Measurements from ENCODE around the gene CDH3.

CDH3 gene

GRCh38 chr16:68652659-68653058 lies 7.5 kb downstream of the CDH3 start:
- no peak for DNase-seq

GRCh38 chr16:68655806-68656205 lies 10.7 kb downstream of the CDH3 start:
- DNase-seq: no peak

GRCh38 chr16:68656751-68657150 lies 11.6 kb downstream of the CDH3 start:
- DNase-seq: no peak

DNA sequence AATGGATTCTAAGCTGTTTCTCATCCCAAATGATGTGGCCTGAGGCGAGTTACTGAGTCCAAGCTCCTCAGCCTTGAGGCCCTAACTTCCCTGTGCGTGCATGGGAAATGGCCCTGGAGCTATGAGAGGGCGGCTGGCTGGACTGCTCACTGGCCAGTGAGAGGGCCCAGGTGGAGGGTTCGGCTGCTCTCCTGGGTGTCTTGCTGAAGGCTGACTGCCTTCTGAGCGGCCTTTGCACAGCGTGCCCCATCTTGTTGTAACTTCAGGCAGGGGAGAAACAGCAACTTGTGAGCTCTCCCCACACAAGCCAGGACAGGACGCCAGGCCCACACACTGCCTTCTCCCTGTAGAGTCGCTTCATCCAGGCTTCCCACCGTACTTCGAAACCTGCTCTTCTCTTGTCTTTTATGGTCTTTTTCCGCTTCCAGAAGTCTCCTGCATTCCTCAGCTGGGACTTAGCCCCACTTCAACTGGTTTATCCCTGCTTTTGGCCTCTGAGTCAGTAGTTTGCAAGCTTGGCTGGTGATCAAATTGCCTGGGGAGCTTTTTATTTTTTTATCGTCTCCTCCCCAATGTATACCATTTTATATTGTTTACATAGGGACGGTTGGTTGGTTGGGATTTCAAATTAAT lies 13.3 kb downstream of the CDH3 start:
- no peak for DNase-seq

GRCh38 chr16:68658974-68659360 lies 13.9 kb downstream of the CDH3 start:
- no peak for DNase-seq

GRCh38 chr16:68659412-68660358 lies 14.6 kb downstream of the CDH3 start:
- no peak for DNase-seq

GRCh38 chr16:68660359-68660795 lies 15.3 kb downstream of the CDH3 start:
- DNase-seq: no peak

- no peak for DNase-seq
These were observed 16.9 kb downstream of the CDH3 start for GRCh38 chr16:68662035-68662434.

- no peak for DNase-seq
These were observed 19.2 kb downstream of the CDH3 start for GRCh38 chr16:68664297-68664696.

- no peak for DNase-seq
These were observed 20.4 kb downstream of the CDH3 start for GRCh38 chr16:68665501-68665900.

GRCh38 chr16:68668266-68668665 lies 23.2 kb downstream of the CDH3 start:
- DNase-seq: no peak

GRCh38 chr16:68676113-68676860 lies 31.2 kb downstream of the CDH3 start:
- no peak for DNase-seq

GRCh38 chr16:68681038-68681437 lies 35.9 kb downstream of the CDH3 start:
- DNase-seq: no peak

- DNase-seq: no peak
These were observed 40.8 kb downstream of the CDH3 start for GRCh38 chr16:68685685-68686478.

DNA sequence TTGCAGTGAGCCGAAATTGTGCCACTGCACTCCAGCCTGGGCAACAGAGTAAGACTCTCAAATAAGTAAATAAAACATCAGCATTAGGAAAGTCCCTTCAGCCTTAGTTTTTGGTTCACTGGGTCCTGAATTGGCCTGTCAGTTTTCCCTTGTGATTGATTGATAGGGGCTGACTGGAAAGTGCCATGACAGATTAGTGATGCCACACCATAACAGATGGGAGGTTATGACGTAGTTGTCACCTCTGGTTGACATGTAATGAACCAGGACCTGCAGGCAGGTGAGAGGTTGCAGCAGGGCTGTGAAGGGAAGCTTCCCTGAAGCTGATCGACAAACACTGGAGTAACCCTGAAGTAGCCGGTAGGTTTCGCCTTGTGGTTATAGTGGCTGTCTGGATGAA lies 41.8 kb downstream of the CDH3 start:
- no peak for DNase-seq

DNA sequence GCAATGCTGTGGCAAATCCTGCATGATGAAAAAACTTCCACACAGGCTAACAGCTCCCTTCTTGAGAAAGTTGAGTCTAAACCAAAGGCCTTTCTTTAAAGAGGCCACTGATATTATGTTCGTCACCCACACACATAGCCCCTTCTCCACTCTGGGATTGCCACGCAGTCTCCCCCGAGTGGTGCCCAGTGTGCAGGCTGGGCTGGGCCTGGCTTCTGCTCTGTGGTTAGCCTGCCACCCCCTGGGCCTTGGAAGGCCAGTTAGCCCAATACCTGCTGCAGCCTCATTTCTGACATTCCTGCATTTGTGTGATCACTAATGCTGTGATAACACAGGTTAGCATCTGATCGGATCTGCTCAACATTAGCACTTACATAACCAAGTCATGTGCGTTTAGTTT lies 44.8 kb downstream of the CDH3 start:
- DNase-seq: no peak

DNA sequence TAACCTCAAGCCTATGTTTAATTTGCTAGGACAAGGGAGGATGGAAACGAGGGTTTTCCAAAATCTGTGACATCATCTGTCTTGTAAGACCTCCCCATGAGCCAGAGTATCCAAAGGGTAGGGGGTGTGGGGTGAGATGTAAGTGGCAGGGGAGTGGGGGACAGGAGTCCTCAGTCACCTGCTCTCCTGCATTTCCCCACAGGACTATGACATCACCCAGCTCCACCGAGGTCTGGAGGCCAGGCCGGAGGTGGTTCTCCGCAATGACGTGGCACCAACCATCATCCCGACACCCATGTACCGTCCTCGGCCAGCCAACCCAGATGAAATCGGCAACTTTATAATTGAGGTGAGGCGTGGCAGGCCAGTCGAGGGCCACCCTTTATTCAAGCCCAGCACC lies 50.5 kb downstream of the CDH3 start:
- DNase-seq: no peak

- no peak for DNase-seq
These were observed 51.4 kb downstream of the CDH3 start for GRCh38 chr16:68696514-68696913.

- DNase-seq: no peak
These were observed 53.0 kb downstream of the CDH3 start for GRCh38 chr16:68698091-68698490.

- no peak for DNase-seq
These were observed 55.0 kb downstream of the CDH3 start for GRCh38 chr16:68700120-68700519.

DNA sequence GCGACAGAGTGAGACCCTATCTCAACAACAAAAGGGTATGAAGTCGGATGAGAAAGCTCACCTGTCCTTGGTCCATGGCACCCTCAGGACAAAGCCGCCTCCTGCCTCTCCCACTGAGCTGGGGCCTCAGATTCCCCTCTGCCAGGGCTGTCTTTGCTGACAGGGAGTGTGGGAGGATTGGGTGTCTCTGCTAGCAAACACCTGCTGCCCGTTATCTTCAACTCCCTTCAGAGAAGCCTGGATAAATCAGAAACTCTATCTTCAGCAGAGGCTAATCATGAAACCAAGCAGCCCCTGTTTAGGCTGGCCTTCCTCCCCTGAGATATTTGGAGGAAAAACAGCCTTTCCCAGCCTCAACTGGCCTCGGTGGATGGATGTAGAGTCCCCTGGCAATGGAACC lies 55.7 kb downstream of the CDH3 start:
- DNase-seq: no peak

DNA sequence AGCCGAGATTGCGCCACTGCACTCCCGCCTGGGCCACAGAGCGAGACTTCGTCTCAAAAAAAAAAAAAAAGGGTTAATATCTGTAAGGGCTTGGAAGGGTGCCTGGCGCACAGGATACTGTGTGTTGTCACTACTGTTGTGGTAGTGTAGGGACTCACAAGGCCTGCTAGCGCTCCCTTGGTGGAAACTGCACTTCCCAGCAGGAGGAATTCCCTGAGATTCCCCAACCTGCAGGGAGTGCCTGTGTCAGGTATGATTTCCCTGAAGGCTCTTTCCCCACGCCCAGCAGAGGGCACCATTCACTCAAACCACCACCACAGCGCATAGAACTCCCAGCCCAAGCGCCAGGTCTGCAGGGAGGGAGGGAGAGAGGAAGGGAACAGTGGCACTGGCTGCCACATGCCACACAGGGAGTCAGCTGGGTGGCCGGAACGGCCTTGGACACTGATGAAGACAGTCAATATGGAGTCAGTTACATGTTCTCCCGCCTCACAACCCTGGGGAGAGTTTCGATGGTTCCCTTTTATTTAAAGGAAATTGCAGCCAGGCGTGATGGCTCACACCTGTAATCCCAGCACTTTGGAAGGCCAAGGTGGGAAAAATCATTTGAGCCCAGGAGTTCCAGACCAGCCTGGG lies 59.2 kb downstream of the CDH3 start:
- peak; percentile 86 for DNase-seq

Measured in NCI-H2107 (cell line).